SK-N-SH (cell line): Measurements from ENCODE around the gene ZDHHC12.

Experiments
- CHD2 ChIP-seq: fragments of 150-350 bp; IDR thresholded peaks from 2 replicates; pipeline ENCODE4 v1.6.1; 2018; ENCODE audit warnings: low read length; ENCODE audit not compliant: partially characterized antibody
- EZH2phosphoT487 ChIP-seq: fragments of 200-600 bp; sonication (generic); IDR thresholded peaks from 2 replicates; pipeline ENCODE4 v1.6.1; 2017; ENCODE audit warnings: low read depth, mixed run types, mild to moderate bottlenecking, antibody characterized with exemption, moderate library complexity, borderline replicate concordance
- FOXM1 ChIP-seq: IDR thresholded peaks from 2 replicates; pipeline ENCODE4 v1.4.0; 2012; ENCODE audit warnings: low read depth, mild to moderate bottlenecking
- JUND ChIP-seq: IDR thresholded peaks from 2 replicates; pipeline ENCODE4 v1.4.0; 2012
- POLR2AphosphoS5 ChIP-seq: IDR thresholded peaks from 2 replicates; pipeline ENCODE4 v1.6.1; 2012; ENCODE audit warnings: low read depth, low read length
- SMC3 ChIP-seq: IDR thresholded peaks from 2 replicates; pipeline ENCODE4 v1.6.1; 2012; ENCODE audit warnings: low read depth, low read length, improper control_type of control experiment
- TAF1 ChIP-seq: IDR thresholded peaks from 2 replicates; pipeline ENCODE4 v1.6.1; 2012; ENCODE audit warnings: low read depth, mild to moderate bottlenecking, low read length, moderate library complexity, borderline replicate concordance
- TEAD4 ChIP-seq: IDR thresholded peaks from 2 replicates; pipeline ENCODE4 v1.4.0; 2012; ENCODE audit warnings: mild to moderate bottlenecking, borderline replicate concordance; ENCODE audit not compliant: insufficient read depth
- TF ChIP-seq, protein P1 (sequence below): fragments of 200-600 bp; sonication (generic); IDR thresholded peaks from 2 replicates; pipeline ENCODE4 v1.6.1; 2017; ENCODE audit warnings: antibody characterized with exemption, mild to moderate bottlenecking, moderate library complexity
- TF ChIP-seq, protein P2 (sequence below): IDR thresholded peaks from 2 replicates; pipeline ENCODE4 v1.6.1; 2012; ENCODE audit warnings: mild to moderate bottlenecking, low read depth, low read length, moderate library complexity
- TF ChIP-seq, protein P3 (sequence below): IDR thresholded peaks from 2 replicates; pipeline ENCODE4 v1.4.0; 2012; ENCODE audit warnings: low read depth

DNA sequence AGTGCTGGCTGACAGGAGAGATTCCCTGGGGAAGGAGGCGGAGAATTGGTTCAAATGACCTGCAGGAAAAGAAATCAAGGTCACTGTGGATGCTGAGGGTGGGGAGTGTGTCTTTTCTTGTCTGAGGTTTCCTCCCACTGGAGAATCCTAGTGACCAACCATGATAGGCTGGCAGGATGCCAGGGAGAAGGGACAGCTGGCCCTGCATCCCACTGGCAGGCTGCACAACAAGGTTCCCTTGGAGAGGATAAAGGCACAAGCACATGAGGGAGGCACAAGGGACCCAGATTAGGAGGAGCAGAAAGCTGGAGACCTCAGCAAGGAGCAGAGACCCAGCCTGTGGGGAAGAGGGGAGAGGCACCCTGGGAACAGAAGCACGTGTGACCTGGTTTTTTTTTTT lies 11.4 kb upstream of the ZDHHC12 start:
- TF ChIP-seq, protein P1, sequence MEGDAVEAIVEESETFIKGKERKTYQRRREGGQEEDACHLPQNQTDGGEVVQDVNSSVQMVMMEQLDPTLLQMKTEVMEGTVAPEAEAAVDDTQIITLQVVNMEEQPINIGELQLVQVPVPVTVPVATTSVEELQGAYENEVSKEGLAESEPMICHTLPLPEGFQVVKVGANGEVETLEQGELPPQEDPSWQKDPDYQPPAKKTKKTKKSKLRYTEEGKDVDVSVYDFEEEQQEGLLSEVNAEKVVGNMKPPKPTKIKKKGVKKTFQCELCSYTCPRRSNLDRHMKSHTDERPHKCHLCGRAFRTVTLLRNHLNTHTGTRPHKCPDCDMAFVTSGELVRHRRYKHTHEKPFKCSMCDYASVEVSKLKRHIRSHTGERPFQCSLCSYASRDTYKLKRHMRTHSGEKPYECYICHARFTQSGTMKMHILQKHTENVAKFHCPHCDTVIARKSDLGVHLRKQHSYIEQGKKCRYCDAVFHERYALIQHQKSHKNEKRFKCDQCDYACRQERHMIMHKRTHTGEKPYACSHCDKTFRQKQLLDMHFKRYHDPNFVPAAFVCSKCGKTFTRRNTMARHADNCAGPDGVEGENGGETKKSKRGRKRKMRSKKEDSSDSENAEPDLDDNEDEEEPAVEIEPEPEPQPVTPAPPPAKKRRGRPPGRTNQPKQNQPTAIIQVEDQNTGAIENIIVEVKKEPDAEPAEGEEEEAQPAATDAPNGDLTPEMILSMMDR, result no peak
- TF ChIP-seq POLR2AphosphoS5, result no peak
- TF ChIP-seq TAF1, result no peak
- TF ChIP-seq, protein P2, sequence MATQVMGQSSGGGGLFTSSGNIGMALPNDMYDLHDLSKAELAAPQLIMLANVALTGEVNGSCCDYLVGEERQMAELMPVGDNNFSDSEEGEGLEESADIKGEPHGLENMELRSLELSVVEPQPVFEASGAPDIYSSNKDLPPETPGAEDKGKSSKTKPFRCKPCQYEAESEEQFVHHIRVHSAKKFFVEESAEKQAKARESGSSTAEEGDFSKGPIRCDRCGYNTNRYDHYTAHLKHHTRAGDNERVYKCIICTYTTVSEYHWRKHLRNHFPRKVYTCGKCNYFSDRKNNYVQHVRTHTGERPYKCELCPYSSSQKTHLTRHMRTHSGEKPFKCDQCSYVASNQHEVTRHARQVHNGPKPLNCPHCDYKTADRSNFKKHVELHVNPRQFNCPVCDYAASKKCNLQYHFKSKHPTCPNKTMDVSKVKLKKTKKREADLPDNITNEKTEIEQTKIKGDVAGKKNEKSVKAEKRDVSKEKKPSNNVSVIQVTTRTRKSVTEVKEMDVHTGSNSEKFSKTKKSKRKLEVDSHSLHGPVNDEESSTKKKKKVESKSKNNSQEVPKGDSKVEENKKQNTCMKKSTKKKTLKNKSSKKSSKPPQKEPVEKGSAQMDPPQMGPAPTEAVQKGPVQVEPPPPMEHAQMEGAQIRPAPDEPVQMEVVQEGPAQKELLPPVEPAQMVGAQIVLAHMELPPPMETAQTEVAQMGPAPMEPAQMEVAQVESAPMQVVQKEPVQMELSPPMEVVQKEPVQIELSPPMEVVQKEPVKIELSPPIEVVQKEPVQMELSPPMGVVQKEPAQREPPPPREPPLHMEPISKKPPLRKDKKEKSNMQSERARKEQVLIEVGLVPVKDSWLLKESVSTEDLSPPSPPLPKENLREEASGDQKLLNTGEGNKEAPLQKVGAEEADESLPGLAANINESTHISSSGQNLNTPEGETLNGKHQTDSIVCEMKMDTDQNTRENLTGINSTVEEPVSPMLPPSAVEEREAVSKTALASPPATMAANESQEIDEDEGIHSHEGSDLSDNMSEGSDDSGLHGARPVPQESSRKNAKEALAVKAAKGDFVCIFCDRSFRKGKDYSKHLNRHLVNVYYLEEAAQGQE, result no peak
- no peak for TF ChIP-seq FOXM1
- no peak for TF ChIP-seq SMC3
- TF ChIP-seq, protein P3, sequence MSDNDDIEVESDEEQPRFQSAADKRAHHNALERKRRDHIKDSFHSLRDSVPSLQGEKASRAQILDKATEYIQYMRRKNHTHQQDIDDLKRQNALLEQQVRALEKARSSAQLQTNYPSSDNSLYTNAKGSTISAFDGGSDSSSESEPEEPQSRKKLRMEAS, result no peak
- TF ChIP-seq TEAD4, result no peak
- no peak for TF ChIP-seq CHD2
- no peak for TF ChIP-seq EZH2phosphoT487
- no peak for TF ChIP-seq JUND
